K562 (cell line): Measurements from ENCODE around the gene NOL4L. TPM values are rescaled to one million over a fixed set of nuclear protein-coding genes. Genes with fewer than 3 reads are reported as not detected.

Experiments used
- ATAC-seq: fragments of 200-7000 bp; cut with Tn5 transposase; 3 replicates; pipeline ENCODE4 v1.9.1; 2020; ENCODE audit warnings: moderate library complexity
- BruUV-seq: library from RNA; stranded (reverse); fragments of 400-500 nt; replicated peaks from 2 replicates; lab custom pipeline; 2021; lab: Mats Ljungman, UMichigan
- CTCF ChIA-PET: fragments of 300-600 bp; formaldehyde crosslinking; extraction: SDS; loops from one replicate; lab custom pipeline; 2021; ENCODE audit warnings: low intra/inter-chr PET ratio; lab: Yijun Ruan, JAX
- POLR2A ChIA-PET: fragments of 300-600, 350-650 bp; sonication (Branson Sonifier 250); formaldehyde crosslinking; extraction: SDS; loops from one replicate; lab custom pipeline; 2021; ENCODE audit warnings: antibody characterized with exemption, inconsistent platforms; lab: Yijun Ruan, JAX
- DNase-seq, 4 experiments: peaks; one replicate each; pipeline versions ENCODE4 v3.0.0 to v3.0.0-alpha.2; 2011 to 2018; ENCODE audit warnings: low spot score in 3 of 4, mixed read lengths in 3 of 4; ENCODE audit errors: extremely low read depth in 1 of 4
- FAIRE-seq: peaks from 2 replicates; lab custom pipeline; 2011; peaks lifted over from hg19 to GRCh38; lab: Jason Lieb, UNC
- H2AFZ ChIP-seq: 2 replicates; pipeline ENCODE4 v1.6.0; 2011; ENCODE audit warnings: low read depth, low read length, control low read depth, inconsistent platforms
- H3K27ac ChIP-seq: fragments of 200-600 bp; 3 replicates; pipeline ENCODE4 v1.8.0; 2011; ENCODE audit warnings: low read depth, mild to moderate bottlenecking, control low read depth, inconsistent platforms, low read length, moderate library complexity, mixed read lengths; ENCODE audit errors: extremely low read depth
- H3K27me3 ChIP-seq, 2 experiments: fragments of 300-600 bp in 1 of 2; 2 replicates in 1 of 2; 3 replicates in 1 of 2; pipeline versions ENCODE4 v1.6.0 to v1.8.0; 2011; ENCODE audit warnings: inconsistent platforms in 2 of 2, low read length in 2 of 2, mild to moderate bottlenecking in 1 of 2, mixed read lengths in 1 of 2, moderate library complexity in 1 of 2; ENCODE audit not compliant: control insufficient read depth in 2 of 2, insufficient read depth in 2 of 2
- H3K36me3 ChIP-seq: fragments of 300-600 bp; 3 replicates; pipeline ENCODE4 v1.8.0; 2011; ENCODE audit warnings: mild to moderate bottlenecking, low read length, inconsistent platforms; ENCODE audit not compliant: control insufficient read depth, insufficient read depth
- H3K4me1 ChIP-seq, 2 experiments: fragments of 200-600 bp in 1 of 2; replicated peaks in 1 of 2; 2 replicates in 1 of 2; 3 replicates in 1 of 2; pipeline versions ENCODE4 v1.5.1 to v1.8.0; 2011; ENCODE audit warnings: inconsistent platforms in 2 of 2, low read length in 2 of 2, mild to moderate bottlenecking in 1 of 2, mixed read lengths in 1 of 2, moderate library complexity in 1 of 2; ENCODE audit not compliant: control insufficient read depth in 2 of 2, insufficient read depth in 2 of 2
- H3K4me2 ChIP-seq: 2 replicates; pipeline ENCODE4 v1.6.1; 2011; ENCODE audit warnings: low read length, control low read depth, inconsistent platforms, mixed read lengths; ENCODE audit not compliant: insufficient read depth
- H3K4me3 ChIP-seq: fragments of 200-600 bp; sonication (generic), shearing (Covaris generic); 2 replicates; pipeline ENCODE4 v1.5.1; 2016; ENCODE audit warnings: control low read depth, inconsistent platforms
- H3K79me2 ChIP-seq: fragments of 200-600 bp; 3 replicates; pipeline ENCODE4 v1.8.0; 2011; ENCODE audit warnings: low read length, inconsistent platforms; ENCODE audit not compliant: control insufficient read depth, insufficient read depth
- H3K9ac ChIP-seq, 2 experiments: 2 replicates each; pipeline versions ENCODE4 v1.6.0 to v1.6.1; 2011; ENCODE audit warnings: low read depth in 2 of 2, low read length in 2 of 2, control low read depth in 1 of 2, inconsistent platforms in 1 of 2, mild to moderate bottlenecking in 1 of 2, mixed read lengths in 1 of 2; ENCODE audit not compliant: insufficient read depth in 1 of 2
- H3K9me1 ChIP-seq: one replicate; pipeline ENCODE4 v1.6.0; 2011; ENCODE audit warnings: inconsistent platforms, mild to moderate bottlenecking, low read length, moderate library complexity; ENCODE audit not compliant: control insufficient read depth, insufficient read depth
- H3K9me3 ChIP-seq: replicated peaks from 2 replicates; pipeline ENCODE4 v1.5.1; 2011; ENCODE audit warnings: low read depth, low read length, inconsistent platforms; ENCODE audit not compliant: control insufficient read depth, insufficient read depth
- H4K20me1 ChIP-seq: replicated peaks from 2 replicates; pipeline ENCODE4 v1.6.1; 2011; ENCODE audit warnings: low read length, inconsistent platforms, mixed read lengths; ENCODE audit not compliant: control insufficient read depth, insufficient read depth
- MCM3 ChIP-seq: fragments of 450-650 bp; IDR thresholded peaks from 2 replicates; pipeline ENCODE4 v1.6.1; 2016
- NCOA6 ChIP-seq: fragments of 450-650 bp; IDR thresholded peaks from 2 replicates; pipeline ENCODE4 v1.6.1; 2017; ENCODE audit warnings: mild to moderate bottlenecking
- PYGO2 ChIP-seq: fragments of 450-650 bp; IDR thresholded peaks from 2 replicates; pipeline ENCODE4 v1.6.1; 2016; ENCODE audit warnings: mild to moderate bottlenecking, missing genetic modification characterization, moderate library complexity, missing compliant biosample characterization
- TCF3 ChIP-seq: sonication (generic); formaldehyde crosslinking; IDR thresholded peaks from 2 replicates; pipeline ENCODE4 v1.4.0; 2020; ENCODE audit warnings: mild to moderate bottlenecking, missing genetic modification reagents
- ZBTB17 ChIP-seq: fragments of 450-650 bp; formaldehyde crosslinking; IDR thresholded peaks from 2 replicates; pipeline ENCODE4 v1.4.0; 2020; ENCODE audit warnings: mild to moderate bottlenecking
- ZC3H11A ChIP-seq: IDR thresholded peaks from 2 replicates; pipeline ENCODE4 v1.6.1; 2012; ENCODE audit warnings: low read depth, low read length, improper control_type of control experiment
- ZFP30 ChIP-seq: fragments of 250-450 bp; sonication (Bioruptor Pico); IDR thresholded peaks from 2 replicates; pipeline ENCODE4 v1.8.0; 2022; ENCODE audit warnings: moderate library complexity, mild to moderate bottlenecking, inconsistent platforms, borderline replicate concordance
- ZKSCAN1 ChIP-seq: fragments of 150-350 bp; IDR thresholded peaks from 2 replicates; pipeline ENCODE4 v1.6.1; 2016; ENCODE audit warnings: low read depth, low read length
- ZNF584 ChIP-seq: fragments of 200-800 bp; sonication (Bioruptor generic); IDR thresholded peaks from 2 replicates; pipeline ENCODE4 v1.6.1; 2016; ENCODE audit warnings: low read depth, mild to moderate bottlenecking, missing genetic modification characterization, missing compliant biosample characterization
- ZNF79 ChIP-seq: fragments of 250-450 bp; sonication (Bioruptor Pico); IDR thresholded peaks from 2 replicates; pipeline ENCODE4 v1.4.0; 2020; ENCODE audit warnings: low read depth, mild to moderate bottlenecking, moderate library complexity
- WGBS: fragments of 100-300 bp; shearing (Covaris generic); methylation state at CpG from one replicate; pipeline ENCODE4 v1.1.6; 2016; ENCODE audit warnings: low coverage, mixed read lengths; ENCODE audit not compliant: insufficient coverage; ENCODE audit errors: missing lambda C conversion rate; 5-methylcytosine and 5-hydroxymethylcytosine counted together
- in situ Hi-C: fragments of 300-500 bp; cut with MboI; formaldehyde crosslinking; loops from 4 replicates; pipeline ENCODE4 v1.15.0; 2018; ENCODE audit warnings: inconsistent platforms, mixed read lengths
- intact Hi-C: fragments of 100-400 bp; cut with micrococcal nuclease; formaldehyde crosslinking; loops from 2 replicates; pipeline ENCODE4 v1.14.2; 2022
- polyA plus RNA-seq, 8 experiments: library from polyadenylated mRNA; depleted of rRNA in 4 of 8; stranded (reverse) in 5 of 8; unstranded in 3 of 8; fragments of >200 nt; fragmentation: Nextera tagmentation in 2 of 8; fragmentation: Illumina TruSeq in 1 of 8; extraction: Ambion mirVana in 2 of 8; extraction: Trizol in 1 of 8; gene quantifications; 2 replicates each; pipeline versions ENCODE4 v1.2.1 to v1.2.3, GENCODE V29; 2011 to 2014; ENCODE audit warnings: inconsistent platforms in 1 of 8, missing spikeins in 1 of 8
- total RNA-seq, 7 experiments: library from RNA; depleted of rRNA in 6 of 7; stranded (reverse); fragments of >200 nt in 6 of 7; fragmentation: Illumina TruSeq in 2 of 7; extraction: Trizol in 2 of 7; gene quantifications; 2 replicates each; pipeline versions ENCODE4 v1.2.1 to v1.2.3, GENCODE V29; 2011 to 2021; ENCODE audit warnings: low replicate concordance in 1 of 7
- TF ChIP-seq, protein P1 (sequence below): fragments of 450-650 bp; conservative IDR thresholded peaks from 2 replicates; pipeline ENCODE4 v1.6.1; 2016; ENCODE audit warnings: missing genetic modification characterization, low read depth, mild to moderate bottlenecking, missing compliant biosample characterization, moderate library complexity
- TF ChIP-seq, protein P2 (sequence below), 3 experiments: fragments of 200-800 bp in 1 of 3; sonication (Bioruptor generic) in 1 of 3; sonication (generic) in 1 of 3; formaldehyde crosslinking in 1 of 3; IDR thresholded peaks; 2 replicates each; pipeline versions ENCODE4 v1.6.1 to v1.8.0; 2016 to 2022; ENCODE audit warnings: mild to moderate bottlenecking in 2 of 3, missing compliant biosample characterization in 2 of 3, missing genetic modification characterization in 2 of 3, missing genetic modification reagents in 1 of 3

Gene NOL4L
- total and polyA plus RNA-seq, 9 of the 15 experiments (the other 6 are each of a cell fraction or from before 2014, with no cell fraction given), result 5.1 to 36.2 (median 13.6) TPM

DNA sequence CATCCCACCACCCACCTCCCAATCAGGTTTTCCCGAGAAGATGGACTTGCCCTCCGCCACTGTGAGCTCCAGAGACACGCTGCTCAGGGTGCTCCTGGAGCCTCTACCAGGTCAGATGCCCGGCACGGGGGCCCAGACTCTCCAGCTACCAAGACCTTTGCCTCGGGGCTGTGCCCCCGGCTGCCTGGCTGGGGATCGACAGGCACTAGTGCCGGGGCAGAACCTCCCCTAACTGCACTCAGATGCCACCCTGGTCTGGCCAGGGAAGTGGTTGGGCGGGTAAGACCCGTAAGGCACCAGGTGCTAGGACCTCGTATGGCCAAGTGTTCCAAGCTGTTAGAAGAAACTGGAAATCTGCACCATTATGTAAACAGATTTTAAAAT is 126.3 kb downstream of the NOL4L start:
- no peak overlapping the region for H3K4me2 ChIP-seq
- WGBS, result 91% methylated on average over 12 of the region's 12 CpGs
- H4K20me1 ChIP-seq, result no peaks in the 10 kb centered on the region
- BruUV-seq, result no TSS peak
- no peak for DNase-seq
- intact Hi-C loops (no loop called here), in situ Hi-C loops (no loop called here)
- ChIA-PET POLR2A (interaction anchor here (0.5 to 0.7 kb wide), 3 partner anchors 12 to 168 kb away, joined by 3 read pairs; no protein-coding TSS in a partner anchor), CTCF (no interaction called here)
- H3K27ac ChIP-seq, result no peak overlapping the region
- no peaks in the 10 kb centered on the region for H3K9me3 ChIP-seq
- H2AFZ ChIP-seq, result no peak overlapping the region
- TF ChIP-seq, protein P1, sequence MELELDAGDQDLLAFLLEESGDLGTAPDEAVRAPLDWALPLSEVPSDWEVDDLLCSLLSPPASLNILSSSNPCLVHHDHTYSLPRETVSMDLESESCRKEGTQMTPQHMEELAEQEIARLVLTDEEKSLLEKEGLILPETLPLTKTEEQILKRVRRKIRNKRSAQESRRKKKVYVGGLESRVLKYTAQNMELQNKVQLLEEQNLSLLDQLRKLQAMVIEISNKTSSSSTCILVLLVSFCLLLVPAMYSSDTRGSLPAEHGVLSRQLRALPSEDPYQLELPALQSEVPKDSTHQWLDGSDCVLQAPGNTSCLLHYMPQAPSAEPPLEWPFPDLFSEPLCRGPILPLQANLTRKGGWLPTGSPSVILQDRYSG (tag), result no peak
- TF ChIP-seq TCF3 (CRISPR knock-in tag), result no peak
- no peak for TF ChIP-seq ZFP30 (CRISPR knock-in tag)
- no peak for TF ChIP-seq ZNF79 (CRISPR knock-in tag)
- no peak for TF ChIP-seq ZC3H11A
- TF ChIP-seq PYGO2 (tag), result no peak
- TF ChIP-seq, protein P2, sequence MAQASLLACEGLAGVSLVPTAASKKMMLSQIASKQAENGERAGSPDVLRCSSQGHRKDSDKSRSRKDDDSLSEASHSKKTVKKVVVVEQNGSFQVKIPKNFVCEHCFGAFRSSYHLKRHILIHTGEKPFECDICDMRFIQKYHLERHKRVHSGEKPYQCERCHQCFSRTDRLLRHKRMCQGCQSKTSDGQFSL (CRISPR knock-in tag; IDR thresholded peaks at IDR 0.05), result no peak
- TF ChIP-seq, protein P2 (tag; IDR thresholded peaks at IDR 0.05), result no peak
- no peak for TF ChIP-seq ZKSCAN1
- no peak for TF ChIP-seq MCM3
- TF ChIP-seq NCOA6, result no peak
- TF ChIP-seq ZBTB17, result no peak
- no peak for TF ChIP-seq ZNF584 (CRISPR knock-in tag)
- peaks cover 0 to 60% of the 10 kb centered on the region in 2 experiments; a peak in 2 of 5 replicates for H3K4me1 ChIP-seq
- 0 out of 4 replicates have a peak overlapping the region, but pooled peaks of 1 of the 2 experiments have one; percentile 7 for H3K9ac ChIP-seq
- FAIRE-seq, result no peak
- peaks cover 53% of the 10 kb centered on the region; the same call in 2 of the 3 replicates for H3K36me3 ChIP-seq
- H3K9me1 ChIP-seq, result peaks cover 2% of the 10 kb centered on the region
- H3K27me3 ChIP-seq, result no peaks in the 10 kb centered on the region
- no peak overlapping the region for H3K4me3 ChIP-seq
- no peak for ATAC-seq
- H3K79me2 ChIP-seq, result no peaks in the 10 kb centered on the region; the same call in 2 of the 3 replicates
